HG03565 (cell line): ENCODE data around the gene BCL6B.
"Not testable (repeated sequence)": the region's sequence is repeated elsewhere in the genome, so short reads cannot be mapped to it uniquely, and the experiment has no call there.

ENCODE experiments used
- ATAC-seq: cut with Tn5 transposase; IDR thresholded peaks from one replicate; pipeline ENCODE4 v1.9.1; 2021; ENCODE audit warnings: mild to moderate bottlenecking, moderate library complexity; ENCODE audit not compliant: unreplicated experiment

Gene BCL6B

GRCh38 chr17:7022781-7023571 is at the start of gene BCL6B:
Gene BCL6B, plus strand, starts transcription at chr17:7023050. Its CDS starts 622 bp downstream, at chr17:7023672.
- no peak for ATAC-seq

- ATAC-seq: not testable (repeated sequence)
These were observed 43.4 kb upstream of the BCL6B start for GRCh38 chr17:6979440-6979839.

- ATAC-seq: no peak
These were observed 41.4 kb upstream of the BCL6B start for GRCh38 chr17:6981426-6981825.

GRCh38 chr17:6985266-6985665 is 37.6 kb upstream of the BCL6B start:
- ATAC-seq: no peak

GRCh38 chr17:6986676-6987075 is 36.2 kb upstream of the BCL6B start:
- no peak for ATAC-seq

- no peak for ATAC-seq
These were observed 33.1 kb upstream of the BCL6B start for GRCh38 chr17:6989779-6990178.

- ATAC-seq: not testable (repeated sequence)
These were observed 29.2 kb upstream of the BCL6B start for GRCh38 chr17:6993613-6994056.

GRCh38 chr17:6994118-6994598 is 28.7 kb upstream of the BCL6B start:
- no peak for ATAC-seq

GRCh38 chr17:6994666-6995256 is 28.1 kb upstream of the BCL6B start:
- no peak for ATAC-seq

GRCh38 chr17:6995500-6996255 is 27.2 kb upstream of the BCL6B start, which contains the start of gene ALOX12:
Gene ALOX12, plus strand, starts transcription at chr17:6996049. Its CDS starts 69 bp downstream, at chr17:6996118.
- no peak for ATAC-seq

- ATAC-seq: no peak
These were observed 26.4 kb upstream of the BCL6B start for GRCh38 chr17:6996256-6997011.

GRCh38 chr17:6997171-6997570 is 25.7 kb upstream of the BCL6B start:
- ATAC-seq: no peak

- no peak for ATAC-seq
These were observed 23.9 kb upstream of the BCL6B start for GRCh38 chr17:6998855-6999508.

GRCh38 chr17:7001318-7001961 is 21.4 kb upstream of the BCL6B start:
- ATAC-seq: no peak

GRCh38 chr17:7002288-7003047 is 20.4 kb upstream of the BCL6B start:
- ATAC-seq: no peak

- no peak for ATAC-seq
These were observed 19.1 kb upstream of the BCL6B start for GRCh38 chr17:7003745-7004144.

- no peak for ATAC-seq
These were observed 18.2 kb upstream of the BCL6B start for GRCh38 chr17:7004398-7005253.

- no peak for ATAC-seq
These were observed 17.1 kb upstream of the BCL6B start for GRCh38 chr17:7005716-7006115.
